ENCODE data around the gene SYNM.

The SYNM gene

GRCh38 chr15:99125061-99125891 lies 20.4 kb downstream of the SYNM start:
- H3K27ac ChIP-seq (ENCODE audit: low read depth, low read length), result no peak overlapping the region
- no peak overlapping the region for H3K9ac ChIP-seq (ENCODE audit: low read depth, low read length)

GRCh38 chr15:99126131-99126588 lies 21.3 kb downstream of the SYNM start:
- Histone ChIP-seq H3K4me1 (ENCODE audit: control insufficient read depth, insufficient read depth, low read length) (peaks cover 11% of the 10 kb centered on the region; the same call in 1 of the 2 replicates), H3K27ac (ENCODE audit: low read depth, low read length) (no peak overlapping the region), H3K36me3 (ENCODE audit: control insufficient read depth, insufficient read depth, low read length) (no peaks in the 10 kb centered on the region), H3K4me3 (ENCODE audit: low read depth, low read length) (no peak overlapping the region), H3K27me3 (ENCODE audit: control insufficient read depth, insufficient read depth, low read length) (no peaks in the 10 kb centered on the region), H3K9ac (ENCODE audit: low read depth, low read length) (no peak overlapping the region), H3K9me3 (ENCODE audit: control insufficient read depth, insufficient read depth, low read length) (no peaks in the 10 kb centered on the region)

More at GRCh38 chr15:99125061-99125891, 20.4 kb downstream of the SYNM start:
- Histone ChIP-seq H3K36me3 (ENCODE audit: control insufficient read depth, insufficient read depth, low read length) (no peaks in the 10 kb centered on the region), H3K4me3 (ENCODE audit: low read depth, low read length) (no peak overlapping the region), H3K27me3 (ENCODE audit: control insufficient read depth, insufficient read depth, low read length) (no peaks in the 10 kb centered on the region), H3K9me3 (ENCODE audit: control insufficient read depth, insufficient read depth, low read length) (no peaks in the 10 kb centered on the region), H3K4me1 (ENCODE audit: control insufficient read depth, insufficient read depth, low read length) (peaks cover 11% of the 10 kb centered on the region; the same call in 1 of the 2 replicates)

- Histone ChIP-seq H3K4me1 (ENCODE audit: control insufficient read depth, insufficient read depth, low read length) (peaks cover 11% of the 10 kb centered on the region; the same call in 1 of the 2 replicates), H3K27me3 (ENCODE audit: control insufficient read depth, insufficient read depth, low read length) (no peaks in the 10 kb centered on the region), H3K27ac (ENCODE audit: low read depth, low read length) (no peak overlapping the region), H3K9ac (ENCODE audit: low read depth, low read length) (no peak overlapping the region), H3K9me3 (ENCODE audit: control insufficient read depth, insufficient read depth, low read length) (no peaks in the 10 kb centered on the region), H3K4me3 (ENCODE audit: low read depth, low read length) (no peak overlapping the region), H3K36me3 (ENCODE audit: control insufficient read depth, insufficient read depth, low read length) (no peaks in the 10 kb centered on the region)
Measured at GRCh38 chr15:99126930-99127329, 22.1 kb downstream of the SYNM start.

- Histone ChIP-seq H3K9me3 (ENCODE audit: control insufficient read depth, insufficient read depth, low read length) (no peaks in the 10 kb centered on the region), H3K27ac (ENCODE audit: low read depth, low read length) (no peak overlapping the region), H3K27me3 (ENCODE audit: control insufficient read depth, insufficient read depth, low read length) (no peaks in the 10 kb centered on the region), H3K36me3 (ENCODE audit: control insufficient read depth, insufficient read depth, low read length) (no peaks in the 10 kb centered on the region), H3K4me3 (ENCODE audit: low read depth, low read length) (no peak overlapping the region), H3K4me1 (ENCODE audit: control insufficient read depth, insufficient read depth, low read length) (peaks cover 11% of the 10 kb centered on the region; the same call in 1 of the 2 replicates), H3K9ac (ENCODE audit: low read depth, low read length) (no peak overlapping the region)
Measured at GRCh38 chr15:99127773-99128172, 22.9 kb downstream of the SYNM start.

- no peaks in the 10 kb centered on the region for H3K27me3 ChIP-seq (ENCODE audit: control insufficient read depth, insufficient read depth, low read length)
- H3K27ac ChIP-seq (ENCODE audit: low read depth, low read length), result no peak overlapping the region
- peaks cover 8% of the 10 kb centered on the region; the same call in 1 of the 2 replicates for H3K4me1 ChIP-seq (ENCODE audit: control insufficient read depth, insufficient read depth, low read length)
- no peaks in the 10 kb centered on the region for H3K36me3 ChIP-seq (ENCODE audit: control insufficient read depth, insufficient read depth, low read length)
- H3K9ac ChIP-seq (ENCODE audit: low read depth, low read length), result no peak overlapping the region
- H3K4me3 ChIP-seq (ENCODE audit: low read depth, low read length), result no peak overlapping the region
- no peaks in the 10 kb centered on the region for H3K9me3 ChIP-seq (ENCODE audit: control insufficient read depth, insufficient read depth, low read length)
Measured at GRCh38 chr15:99128411-99128810, 23.5 kb downstream of the SYNM start.

- H3K36me3 ChIP-seq (ENCODE audit: control insufficient read depth, insufficient read depth, low read length), result no peaks in the 10 kb centered on the region
- no peak overlapping the region for H3K4me3 ChIP-seq (ENCODE audit: low read depth, low read length)
- no peaks in the 10 kb centered on the region for H3K27me3 ChIP-seq (ENCODE audit: control insufficient read depth, insufficient read depth, low read length)
- no peaks in the 10 kb centered on the region for H3K9me3 ChIP-seq (ENCODE audit: control insufficient read depth, insufficient read depth, low read length)
- H3K27ac ChIP-seq (ENCODE audit: low read depth, low read length), result no peak overlapping the region
- H3K9ac ChIP-seq (ENCODE audit: low read depth, low read length), result no peak overlapping the region
- H3K4me1 ChIP-seq (ENCODE audit: control insufficient read depth, insufficient read depth, low read length), result no peaks in the 10 kb centered on the region
Measured at GRCh38 chr15:99129644-99130043, 24.8 kb downstream of the SYNM start.

GRCh38 chr15:99130314-99130713 lies 25.4 kb downstream of the SYNM start:
- Histone ChIP-seq H3K9me3 (ENCODE audit: control insufficient read depth, insufficient read depth, low read length) (no peaks in the 10 kb centered on the region), H3K4me1 (ENCODE audit: control insufficient read depth, insufficient read depth, low read length) (no peaks in the 10 kb centered on the region), H3K4me3 (ENCODE audit: low read depth, low read length) (no peak overlapping the region), H3K27me3 (ENCODE audit: control insufficient read depth, insufficient read depth, low read length) (no peaks in the 10 kb centered on the region), H3K9ac (ENCODE audit: low read depth, low read length) (no peak overlapping the region), H3K27ac (ENCODE audit: low read depth, low read length) (no peak overlapping the region), H3K36me3 (ENCODE audit: control insufficient read depth, insufficient read depth, low read length) (no peaks in the 10 kb centered on the region)

- no peaks in the 10 kb centered on the region for H3K36me3 ChIP-seq (ENCODE audit: control insufficient read depth, insufficient read depth, low read length)
- no peak overlapping the region for H3K27ac ChIP-seq (ENCODE audit: low read depth, low read length)
- H3K9me3 ChIP-seq (ENCODE audit: control insufficient read depth, insufficient read depth, low read length), result no peaks in the 10 kb centered on the region
- no peaks in the 10 kb centered on the region for H3K4me1 ChIP-seq (ENCODE audit: control insufficient read depth, insufficient read depth, low read length)
- H3K27me3 ChIP-seq (ENCODE audit: control insufficient read depth, insufficient read depth, low read length), result no peaks in the 10 kb centered on the region
- H3K4me3 ChIP-seq (ENCODE audit: low read depth, low read length), result no peak overlapping the region
- no peak overlapping the region for H3K9ac ChIP-seq (ENCODE audit: low read depth, low read length)
Measured at GRCh38 chr15:99130765-99131440, 26.0 kb downstream of the SYNM start.

- Histone ChIP-seq H3K27me3 (ENCODE audit: control insufficient read depth, insufficient read depth, low read length) (no peaks in the 10 kb centered on the region), H3K36me3 (ENCODE audit: control insufficient read depth, insufficient read depth, low read length) (no peaks in the 10 kb centered on the region), H3K9me3 (ENCODE audit: control insufficient read depth, insufficient read depth, low read length) (no peaks in the 10 kb centered on the region), H3K9ac (ENCODE audit: low read depth, low read length) (no peak overlapping the region), H3K4me3 (ENCODE audit: low read depth, low read length) (no peak overlapping the region), H3K27ac (ENCODE audit: low read depth, low read length) (no peak overlapping the region), H3K4me1 (ENCODE audit: control insufficient read depth, insufficient read depth, low read length) (no peaks in the 10 kb centered on the region)
Measured at GRCh38 chr15:99131441-99132023, 26.7 kb downstream of the SYNM start.

GRCh38 chr15:99132122-99132521 lies 27.2 kb downstream of the SYNM start:
- Histone ChIP-seq H3K9ac (ENCODE audit: low read depth, low read length) (no peak overlapping the region), H3K4me1 (ENCODE audit: control insufficient read depth, insufficient read depth, low read length) (0 out of 2 replicates have a peak, but pooled peaks cover under 1% of the 10 kb centered on the region), H3K9me3 (ENCODE audit: control insufficient read depth, insufficient read depth, low read length) (no peaks in the 10 kb centered on the region), H3K36me3 (ENCODE audit: control insufficient read depth, insufficient read depth, low read length) (no peaks in the 10 kb centered on the region), H3K4me3 (ENCODE audit: low read depth, low read length) (no peak overlapping the region), H3K27ac (ENCODE audit: low read depth, low read length) (no peak overlapping the region), H3K27me3 (ENCODE audit: control insufficient read depth, insufficient read depth, low read length) (no peaks in the 10 kb centered on the region)

All from HUES48 (cell line).